NCI-H2107 treated with DMSO at 0.1 percent for 48 hours (cell line): ENCODE results near the gene TNF.
"Not testable (repeated sequence)": the region's sequence is repeated elsewhere in the genome, so short reads cannot be mapped to it uniquely, and the experiment has no call there.

Experiments
- DNase-seq: peaks from one replicate; lab custom pipeline; 2025; ENCODE audit not compliant: unreplicated experiment; lab: John Stamatoyannopoulos, UW

The TNF gene

DNA sequence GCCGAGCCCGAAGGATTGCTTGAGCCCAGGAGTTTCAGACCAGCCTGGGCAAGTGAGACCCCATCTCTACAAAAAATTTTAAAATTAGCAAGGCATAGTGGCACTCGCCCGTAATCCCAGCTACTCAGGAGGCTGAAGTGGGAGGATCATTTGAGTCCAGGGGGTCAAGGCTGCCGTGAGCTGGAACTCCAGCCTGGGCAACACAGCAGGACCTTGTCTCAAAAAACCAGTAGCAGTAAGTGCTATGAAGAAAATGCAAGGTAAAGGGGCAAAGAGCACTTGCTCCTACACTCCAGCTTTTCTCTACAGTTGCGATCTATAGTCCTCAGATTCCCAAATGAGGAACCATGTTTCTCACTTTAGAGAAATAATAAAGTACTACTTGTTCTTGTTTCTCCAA lies 31.7 kb upstream of the TNF start:
- DNase-seq: no peak

DNA sequence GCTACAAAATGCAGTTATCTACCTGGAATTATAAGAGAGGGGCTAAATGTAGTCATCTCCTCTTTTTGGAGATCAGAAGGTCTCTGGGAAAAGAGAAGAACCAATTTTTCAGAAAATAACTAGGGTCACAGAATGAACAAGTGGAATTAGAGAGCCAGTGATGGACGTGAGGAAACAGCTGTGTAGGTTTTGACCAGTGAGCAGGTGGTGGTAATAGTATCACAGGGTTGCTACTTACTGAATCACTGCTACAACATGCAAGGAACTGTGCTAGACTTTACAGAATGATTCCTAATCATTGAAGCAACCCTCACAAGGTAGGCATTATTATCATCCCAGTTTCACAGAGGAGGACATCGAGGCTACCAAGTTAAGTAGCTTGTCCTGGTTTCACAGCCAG lies 30.7 kb upstream of the TNF start:
- DNase-seq: no peak

DNA sequence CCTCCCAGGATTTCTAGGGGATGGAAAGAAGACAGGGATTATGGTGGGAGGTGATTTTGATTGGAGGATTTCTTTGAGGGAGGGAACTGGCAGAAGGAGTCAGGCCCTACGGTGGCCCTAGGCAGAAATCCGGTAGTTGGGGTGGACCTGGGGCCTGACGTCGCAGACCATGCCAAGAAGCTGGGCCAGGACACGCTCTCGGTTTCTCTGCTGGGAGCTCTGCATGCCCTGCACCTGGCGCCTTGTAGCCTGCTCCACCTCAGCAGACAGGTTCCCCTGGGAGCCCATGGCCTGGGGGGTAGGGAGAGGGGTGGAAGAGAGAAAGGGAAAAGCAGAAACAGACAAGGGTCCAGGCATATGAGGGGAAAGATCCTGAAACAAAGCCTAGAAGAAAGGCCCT lies 30.1 kb upstream of the TNF start:
- no peak for DNase-seq

DNA sequence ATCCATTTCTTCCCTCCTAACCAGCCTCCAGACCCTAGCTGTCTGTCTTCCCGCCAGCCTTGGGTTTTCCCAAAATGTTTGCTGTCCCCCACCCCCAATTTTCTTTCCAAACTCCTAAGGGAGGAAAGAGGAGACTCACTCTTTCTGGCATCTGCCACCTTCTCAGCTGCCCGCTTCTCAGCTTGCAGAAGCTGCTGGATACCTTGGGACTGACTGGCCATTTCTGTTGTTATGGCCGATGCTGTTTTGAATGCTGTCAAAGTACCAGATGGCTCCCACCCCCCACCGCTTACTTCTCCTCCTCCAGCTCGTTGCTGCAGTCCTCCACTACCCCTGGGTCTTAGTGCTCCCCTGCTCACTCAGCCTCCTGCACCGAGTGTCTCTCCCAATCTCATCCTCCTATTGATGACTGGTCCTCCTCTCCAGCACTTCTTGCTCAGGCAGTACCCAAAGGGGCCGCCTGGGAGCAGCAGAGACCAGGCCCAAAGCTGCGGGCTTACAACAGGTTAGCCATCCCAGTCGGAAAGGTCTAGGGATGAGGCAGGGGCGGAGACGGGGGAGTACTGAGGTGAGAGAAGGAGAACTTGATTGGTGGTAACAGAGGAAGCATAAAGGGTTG lies 28.9 kb upstream of the TNF start, which contains the start of gene ATP6V1G2:
Gene ATP6V1G2 (minus strand): TSS at position 270 of the 619 bp plus-strand sequence. CDS start 49 bp downstream, at position 221.
- peak; percentile 85 for DNase-seq

DNA sequence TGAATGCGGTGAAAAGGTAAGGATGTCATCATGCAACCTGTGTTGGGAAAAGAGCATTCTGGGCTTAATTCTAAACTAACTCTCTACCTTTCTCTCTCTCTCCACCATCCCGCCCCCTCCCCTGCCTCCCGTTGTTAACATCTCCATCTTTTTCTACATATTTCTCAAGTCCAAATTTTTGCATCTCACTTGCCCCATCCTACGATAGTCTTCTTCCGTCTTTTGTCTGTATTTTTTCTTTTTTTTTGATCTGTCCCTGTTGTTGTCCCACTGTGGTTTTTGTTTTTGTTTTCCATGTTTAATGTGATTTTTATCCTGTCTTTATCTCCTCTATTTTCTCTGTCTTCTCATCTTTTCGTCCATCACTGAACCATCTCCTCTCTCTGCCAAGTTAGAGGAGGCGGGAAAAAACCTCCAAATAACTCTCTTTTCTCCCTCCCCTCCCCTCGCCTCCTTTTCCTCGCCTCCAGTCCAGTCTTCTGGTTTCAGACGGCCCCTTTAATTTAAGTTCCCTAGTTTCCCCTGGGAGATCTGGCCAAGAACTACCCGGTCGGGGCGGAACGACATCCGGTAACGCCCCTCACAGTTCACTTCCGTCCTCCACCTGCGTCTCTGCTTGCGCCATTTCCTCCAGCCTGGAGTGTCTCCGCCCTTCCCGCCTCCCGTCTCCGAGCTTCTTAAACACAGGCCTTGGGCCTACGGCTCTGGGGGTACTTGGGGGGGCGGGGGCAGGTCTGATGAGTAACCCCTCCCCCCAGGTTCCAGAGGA lies 28.2 kb upstream of the TNF start, which contains the start of gene NFKBIL1:
Gene NFKBIL1 (plus strand): TSS at position 651 of the 769 bp plus-strand sequence. CDS start 87 bp downstream, at position 738.
- DNase-seq: peak; percentile 80

DNA sequence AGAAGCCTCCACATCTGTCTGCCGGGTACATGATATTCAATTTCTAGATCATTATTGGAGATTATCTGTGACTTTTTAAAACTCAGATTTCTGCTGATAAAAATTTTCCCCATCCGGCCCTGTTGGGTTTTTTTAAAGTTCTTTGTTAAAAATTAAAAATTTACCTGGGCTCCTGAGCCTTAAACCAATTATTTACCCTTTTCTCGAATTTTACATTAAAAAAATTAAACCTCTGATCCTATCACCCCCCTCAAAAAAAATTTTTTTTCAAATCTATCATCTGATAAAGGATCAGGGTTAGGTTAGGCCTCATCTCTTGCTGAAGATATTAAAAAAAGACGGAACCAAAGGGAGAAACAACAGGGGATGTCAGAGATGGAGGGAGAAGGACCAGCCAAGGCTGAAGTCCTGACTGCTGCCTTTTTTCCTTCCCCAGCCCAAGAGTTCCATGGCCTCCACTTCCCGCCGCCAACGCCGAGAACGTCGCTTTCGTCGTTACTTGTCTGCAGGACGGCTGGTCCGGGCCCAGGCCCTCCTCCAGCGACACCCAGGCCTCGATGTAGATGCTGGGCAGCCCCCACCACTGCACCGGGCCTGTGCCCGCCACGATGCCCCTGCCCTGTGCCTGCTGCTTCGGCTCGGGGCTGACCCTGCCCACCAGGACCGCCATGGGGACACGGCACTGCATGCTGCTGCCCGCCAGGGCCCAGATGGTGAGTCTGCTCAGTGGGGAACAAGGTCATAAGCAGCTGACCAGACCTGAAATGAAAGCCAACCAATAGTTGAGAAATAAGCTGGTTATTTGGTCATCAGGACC lies 27.4 kb upstream of the TNF start:
- no peak for DNase-seq

DNA sequence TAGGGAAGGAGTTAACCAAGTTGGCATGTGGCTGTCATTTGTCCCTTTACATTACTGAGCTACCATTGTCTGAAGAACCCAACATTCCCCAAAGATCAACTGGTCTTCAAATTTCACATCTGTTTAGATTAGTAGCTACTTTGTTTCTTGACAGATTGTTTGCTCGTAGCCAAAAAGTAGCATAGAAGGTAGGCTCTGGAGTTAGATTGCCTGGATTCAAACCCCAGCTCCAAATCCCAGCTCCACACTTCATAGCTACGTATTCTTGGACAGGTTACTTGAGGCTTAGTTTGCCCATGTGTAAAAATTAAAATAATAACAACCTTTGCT lies 26.9 kb upstream of the TNF start:
- DNase-seq: no peak

DNA sequence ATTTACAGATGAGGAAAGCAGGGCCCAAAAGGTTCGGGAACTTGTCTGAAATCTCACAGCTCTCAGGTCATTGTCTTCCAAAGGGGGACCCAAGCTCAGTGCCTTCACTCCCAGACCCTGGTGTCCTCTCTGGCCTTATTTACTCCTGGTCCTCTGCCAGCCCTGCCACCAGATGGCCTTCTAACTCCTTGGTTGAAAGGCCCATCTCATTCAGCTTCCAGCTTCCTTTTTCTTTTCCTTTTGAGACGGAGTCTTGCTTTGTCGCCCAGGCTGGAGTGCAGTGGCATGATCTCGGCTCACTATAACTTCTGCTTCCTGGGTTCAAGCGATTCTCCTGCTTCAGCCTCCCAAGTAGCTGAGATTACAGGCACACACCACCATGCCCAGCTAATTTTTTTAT lies 24.0 kb upstream of the TNF start:
- not testable (repeated sequence) for DNase-seq

DNA sequence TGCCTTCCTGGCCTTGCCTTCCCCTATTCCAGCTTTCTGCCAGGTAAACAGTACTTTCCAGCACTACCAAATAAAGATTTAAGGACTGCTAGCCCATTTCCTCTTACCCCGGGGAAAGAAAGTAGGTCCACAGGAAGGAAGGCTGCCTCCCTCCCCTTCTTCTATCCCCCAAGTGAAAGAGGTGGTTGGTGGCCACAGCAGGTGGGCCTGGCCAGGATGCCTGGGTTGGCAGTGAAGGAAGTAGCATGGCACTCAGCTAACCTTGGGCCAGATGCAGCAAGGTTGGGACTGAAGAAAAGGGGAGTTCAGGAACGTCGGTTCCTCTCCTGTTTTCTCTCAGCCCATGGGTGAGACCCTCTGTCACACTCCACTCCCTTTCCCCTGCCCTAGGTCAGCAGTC lies 19.1 kb upstream of the TNF start:
- no peak for DNase-seq

DNA sequence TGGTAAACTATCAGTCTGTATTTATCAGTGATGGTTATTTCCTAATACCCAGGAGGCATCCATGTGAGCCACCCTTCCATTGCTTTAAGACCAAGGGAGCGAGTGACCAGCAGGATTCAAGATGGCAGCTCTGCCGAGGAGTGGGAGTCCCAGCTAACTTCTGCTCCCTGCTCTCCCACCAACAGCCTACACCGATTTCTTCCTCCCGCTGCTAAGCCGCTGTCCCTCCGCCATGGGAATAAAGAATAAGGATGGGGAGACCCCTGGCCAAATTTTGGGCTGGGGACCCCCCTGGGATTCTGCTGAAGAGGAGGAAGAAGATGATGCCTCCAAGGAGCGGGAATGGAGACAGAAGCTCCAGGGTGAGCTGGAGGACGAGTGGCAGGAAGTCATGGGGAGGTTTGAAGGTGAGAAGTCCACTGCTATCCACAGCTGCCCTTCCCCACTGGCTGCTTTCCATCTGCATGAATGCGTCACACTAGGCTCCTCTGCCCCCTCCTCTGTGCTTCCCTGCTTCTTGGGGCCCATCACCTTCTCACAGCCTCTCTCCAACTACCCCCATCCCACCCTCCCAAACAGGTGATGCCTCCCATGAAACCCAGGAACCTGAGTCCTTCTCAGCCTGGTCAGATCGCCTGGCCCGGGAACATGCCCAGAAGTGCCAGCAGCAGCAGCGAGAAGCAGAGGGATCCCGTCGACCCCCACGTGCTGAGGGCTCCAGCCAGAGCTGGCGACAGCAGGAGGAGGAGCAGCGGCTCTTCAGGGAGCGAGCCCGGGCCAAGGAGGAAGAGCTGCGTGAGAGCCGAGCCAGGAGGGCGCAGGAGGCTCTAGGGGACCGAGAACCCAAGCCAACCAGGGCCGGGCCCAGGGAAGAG lies 17.7 kb upstream of the TNF start:
- DNase-seq: no peak

DNA sequence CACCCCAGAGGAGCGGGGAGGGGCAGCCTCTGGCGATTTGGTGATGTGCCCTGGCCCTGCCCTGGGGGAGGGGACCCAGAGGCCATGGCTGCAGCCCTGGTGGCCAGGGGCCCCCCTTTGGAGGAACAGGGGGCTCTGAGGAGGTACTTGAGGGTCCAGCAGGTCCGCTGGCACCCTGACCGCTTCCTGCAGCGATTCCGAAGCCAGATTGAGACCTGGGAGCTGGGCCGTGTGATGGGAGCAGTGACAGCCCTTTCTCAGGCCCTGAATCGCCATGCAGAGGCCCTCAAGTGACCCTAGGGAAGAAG lies 17.1 kb upstream of the TNF start:
- DNase-seq: no peak

DNA sequence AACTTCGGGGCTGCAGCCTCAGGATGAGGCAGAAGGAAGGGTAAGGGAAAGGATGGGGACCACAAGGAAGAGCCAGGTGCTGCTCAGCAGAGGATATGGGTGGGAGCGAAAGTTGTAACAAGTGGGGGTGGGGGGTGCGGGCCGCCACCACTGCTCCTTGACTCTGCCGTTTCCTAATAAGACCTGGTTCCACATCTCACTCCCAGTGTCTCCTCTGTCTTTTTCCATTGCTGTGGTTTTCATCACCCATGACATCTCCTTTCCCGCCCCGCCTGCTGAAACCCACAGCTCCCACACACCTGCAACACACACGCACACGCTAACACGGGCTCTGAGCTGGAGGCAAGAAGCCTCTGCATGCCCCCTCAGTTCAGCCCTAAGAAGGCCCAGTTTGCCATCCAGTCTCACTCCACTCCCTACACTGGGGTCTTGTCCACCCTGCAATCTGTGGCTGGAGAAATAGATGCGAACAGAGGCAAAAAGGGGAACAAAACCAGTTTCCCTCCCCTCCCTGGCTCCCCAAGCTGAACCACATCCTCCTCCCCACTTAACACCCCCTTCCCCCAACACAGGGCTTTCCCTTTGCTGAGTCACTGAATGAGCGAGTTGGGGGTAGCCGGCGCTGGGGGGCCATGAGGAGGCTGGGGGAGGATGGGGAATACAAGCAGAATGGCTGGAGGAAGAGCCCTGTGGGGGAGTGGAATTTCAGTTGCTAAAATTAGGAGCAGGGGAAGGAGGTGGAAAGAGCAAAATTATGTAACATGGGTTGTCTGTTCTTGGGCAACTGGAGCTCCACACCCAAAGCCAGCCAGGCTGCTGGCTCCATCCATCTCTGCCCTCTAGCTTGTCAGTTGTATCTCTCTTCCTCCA lies 16.5 kb upstream of the TNF start:
- no peak for DNase-seq

DNA sequence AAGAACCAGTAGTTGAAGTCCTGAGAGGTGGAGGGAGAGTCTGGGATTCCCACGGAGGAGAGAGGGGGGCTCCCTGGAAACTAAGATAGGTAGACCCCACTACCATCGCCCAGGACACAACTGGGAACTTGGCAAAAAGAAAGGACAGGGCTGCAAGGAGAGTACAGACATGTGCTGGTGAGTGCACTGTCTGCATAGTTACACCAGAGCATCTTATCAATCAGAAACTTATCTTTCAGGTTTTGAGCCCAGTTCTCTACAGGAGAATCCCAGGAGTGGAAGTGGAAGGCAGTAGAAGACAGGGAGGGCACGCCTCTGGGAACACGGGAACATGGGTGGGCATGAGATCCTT lies 15.8 kb upstream of the TNF start:
- no peak for DNase-seq

DNA sequence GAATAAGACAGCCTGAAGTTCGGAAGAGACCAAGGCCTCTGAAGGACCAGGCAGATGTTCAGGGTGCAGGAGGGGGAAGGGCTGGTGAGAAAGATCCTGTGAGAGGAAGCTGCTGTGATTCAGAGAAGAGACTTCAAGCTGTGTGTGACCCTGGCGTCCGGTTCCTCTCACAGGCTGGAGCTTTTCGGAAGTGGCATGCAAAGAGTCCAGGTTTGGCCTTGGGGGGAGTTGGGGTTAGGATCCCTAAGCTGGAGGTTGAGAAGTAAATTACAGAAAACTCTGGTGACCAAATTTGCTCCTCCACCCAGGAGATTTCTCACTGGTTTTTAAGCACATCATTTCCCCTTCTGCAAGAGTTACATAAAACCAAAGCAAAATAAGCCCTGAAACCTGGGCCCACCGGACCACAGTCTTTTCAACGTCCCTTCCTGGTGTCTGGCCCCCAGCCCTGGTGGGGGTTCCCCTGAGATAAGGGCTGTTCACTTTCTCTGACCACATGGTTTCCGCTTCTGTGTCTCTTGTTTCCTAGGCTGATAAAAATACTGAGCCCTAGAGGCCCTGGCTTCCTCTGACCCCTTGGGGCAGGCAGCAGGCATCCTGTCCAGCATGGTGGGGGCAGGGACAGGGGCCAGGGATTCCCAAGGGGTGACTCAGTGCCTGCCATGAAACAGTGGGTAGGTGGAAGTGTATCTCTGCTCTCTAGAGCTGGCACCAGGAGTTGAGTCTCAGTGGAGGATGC lies 15.2 kb upstream of the TNF start:
- no peak for DNase-seq

DNA sequence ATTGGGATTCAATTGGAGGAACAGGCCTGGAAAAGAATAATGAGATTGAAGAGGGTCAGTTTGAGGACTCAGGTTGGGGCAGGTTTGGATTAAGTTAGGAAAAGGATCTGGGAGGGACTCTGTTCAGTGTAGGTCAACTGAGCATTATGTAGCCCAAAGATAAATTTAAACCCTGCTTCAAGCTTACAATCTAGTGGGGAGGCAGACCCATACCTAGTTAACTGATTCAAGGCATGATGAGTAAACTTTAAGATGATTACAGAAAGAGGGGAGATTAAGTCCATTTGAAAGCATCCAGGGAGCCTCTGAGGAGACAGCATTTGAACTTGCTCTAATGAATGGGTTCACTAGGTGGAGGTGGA lies 14.7 kb upstream of the TNF start:
- no peak for DNase-seq

DNA sequence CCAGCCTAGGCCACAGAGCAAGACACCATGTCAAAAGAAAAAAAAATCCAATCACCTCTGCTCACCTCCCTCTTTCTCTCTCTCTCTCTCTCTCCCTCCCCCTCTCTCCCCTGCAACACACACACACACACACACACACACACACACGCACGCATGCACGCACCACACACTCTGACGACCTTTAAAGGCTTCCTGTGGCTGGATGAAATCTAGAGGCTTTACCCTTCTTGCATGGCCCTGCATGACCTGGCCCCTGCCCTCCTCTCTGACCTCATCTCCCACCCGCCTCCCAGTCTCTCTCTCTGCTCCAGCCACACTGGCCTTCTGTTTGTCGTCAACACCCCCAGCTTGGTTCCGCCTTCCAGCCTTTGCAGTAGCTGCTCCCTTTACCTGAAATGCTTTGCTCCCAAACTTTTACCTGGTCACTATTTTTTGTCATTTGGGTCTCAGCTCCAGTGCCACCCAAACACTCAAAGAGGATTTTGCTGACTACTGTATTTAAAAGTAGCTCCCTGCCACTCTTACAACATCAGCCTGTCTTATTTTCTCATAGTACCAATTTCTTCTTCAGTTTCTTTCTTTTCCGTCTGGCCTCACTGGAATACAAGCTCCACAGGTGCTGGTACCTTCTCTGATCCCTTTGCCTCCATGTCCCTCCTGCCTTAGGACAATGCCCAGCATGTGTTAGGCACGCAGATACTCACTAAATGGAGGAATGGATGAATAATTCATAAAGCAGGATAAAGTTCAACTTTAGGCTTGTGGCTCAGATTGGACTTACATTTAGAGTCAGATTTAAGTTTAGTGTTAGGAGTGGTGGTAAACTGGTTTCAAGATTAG lies 7.6 kb upstream of the TNF start:
- DNase-seq: no peak

DNA sequence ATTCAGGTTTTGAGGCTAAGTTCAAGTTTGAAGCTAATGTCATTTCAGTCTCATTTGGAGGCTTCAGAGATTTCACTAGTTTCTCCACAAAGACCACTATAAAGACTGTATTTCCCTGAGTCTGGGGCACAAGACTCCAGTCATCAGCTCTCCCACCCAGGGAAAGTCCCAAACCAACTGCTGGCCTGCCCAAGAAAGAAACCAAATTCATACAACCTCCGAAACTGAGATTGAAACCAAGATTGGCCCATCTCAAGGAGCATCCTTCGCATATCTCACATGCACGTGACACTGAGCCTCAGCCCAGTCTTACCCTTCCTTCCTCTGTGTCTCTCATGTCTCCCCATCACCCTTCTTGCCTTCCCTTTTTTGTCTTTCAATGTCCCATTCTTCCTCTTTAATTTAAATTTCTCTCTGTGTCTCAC lies 6.8 kb upstream of the TNF start:
- DNase-seq: no peak

DNA sequence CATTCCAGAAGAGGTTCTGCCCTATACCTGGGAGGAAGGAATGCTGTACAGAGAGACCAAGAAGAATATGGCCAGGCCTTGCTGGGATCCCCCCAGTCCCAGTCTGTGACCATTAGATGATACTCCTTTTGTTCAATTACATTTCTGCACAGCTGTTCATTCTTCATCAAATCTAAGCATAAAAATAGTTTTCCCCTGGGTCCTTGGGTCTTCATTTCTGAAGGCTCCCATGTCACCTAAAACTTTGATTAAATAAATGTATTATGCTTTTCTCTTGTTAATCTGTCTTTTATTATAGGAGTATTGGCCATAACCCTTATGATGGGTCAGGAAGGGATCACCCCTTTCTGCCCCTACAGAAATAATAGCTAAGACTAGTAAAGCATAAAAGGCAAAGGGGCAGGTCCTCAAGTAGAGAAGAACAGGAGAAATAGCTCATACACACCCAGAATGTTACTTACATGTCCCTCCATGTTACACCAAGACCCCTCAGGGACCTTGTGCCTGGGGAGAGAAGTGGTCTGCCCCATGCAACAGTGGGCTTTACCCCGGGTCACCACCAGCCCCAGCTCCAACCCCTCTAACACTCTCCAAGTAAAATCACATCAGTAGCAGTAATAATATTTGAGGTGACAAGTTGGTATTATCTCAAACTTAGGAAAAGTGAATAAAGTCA lies 5.4 kb upstream of the TNF start:
- DNase-seq: no peak
